Astrocyte of the cerebellum (primary cell): ENCODE data around the gene APRT.

Experiments used
- DNase-seq: peaks from one replicate; pipeline ENCODE4 v3.0.0-alpha.2; 2011; ENCODE audit warnings: low read depth
- H3K4me3 ChIP-seq: 2 replicates; pipeline ENCODE4 v1.5.1; 2011; ENCODE audit warnings: mild to moderate bottlenecking, low read depth, low read length, moderate library complexity
- in situ Hi-C: cut with HindIII; loops from 2 replicates; pipeline ENCODE4 v1.10.0; 2017; ENCODE audit warnings: low sequenced_read_pairs
- TF ChIP-seq, protein P1 (sequence below): IDR thresholded peaks from 2 replicates; pipeline ENCODE4 v1.5.1; 2012; ENCODE audit warnings: low read length, low read depth, moderate library complexity, mild to moderate bottlenecking; ENCODE audit errors: missing control alignments

The APRT gene

DNA sequence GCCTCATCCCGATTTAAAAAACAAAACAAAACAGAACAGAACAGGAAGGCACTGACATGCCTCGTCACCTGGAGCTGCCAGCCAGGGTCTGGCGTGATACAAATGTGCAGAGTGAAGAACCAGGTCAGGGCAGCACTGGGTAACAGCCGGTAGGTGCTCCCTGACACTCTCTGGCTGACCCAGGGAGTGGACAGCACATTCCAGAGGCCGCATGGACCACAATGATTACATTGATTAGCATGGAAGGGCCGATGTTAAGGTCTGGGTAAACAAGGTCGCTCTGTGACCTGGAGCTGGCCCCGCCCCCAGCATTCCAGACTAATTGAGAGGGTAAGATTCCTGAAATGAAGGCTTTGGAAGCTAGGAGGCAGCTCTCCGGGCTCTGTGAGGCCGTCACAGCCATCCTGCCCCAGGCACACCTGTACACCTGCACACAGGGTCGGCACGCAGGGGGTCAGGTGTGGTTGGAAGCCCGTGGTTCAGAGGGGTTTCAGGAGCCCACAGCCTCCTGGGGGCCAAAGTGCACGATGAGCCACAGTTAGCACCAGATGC, 48.1 kb downstream of the APRT start:
- DNase-seq = no peak
- in situ Hi-C loops = loop anchor here (25.0 kb wide), 1 partner anchor 99 kb away; the partner anchor contains the start of genes GALNS, PABPN1L and TRAPPC2L
- H3K4me3 ChIP-seq = no peak overlapping the region
- TF ChIP-seq, protein P1, sequence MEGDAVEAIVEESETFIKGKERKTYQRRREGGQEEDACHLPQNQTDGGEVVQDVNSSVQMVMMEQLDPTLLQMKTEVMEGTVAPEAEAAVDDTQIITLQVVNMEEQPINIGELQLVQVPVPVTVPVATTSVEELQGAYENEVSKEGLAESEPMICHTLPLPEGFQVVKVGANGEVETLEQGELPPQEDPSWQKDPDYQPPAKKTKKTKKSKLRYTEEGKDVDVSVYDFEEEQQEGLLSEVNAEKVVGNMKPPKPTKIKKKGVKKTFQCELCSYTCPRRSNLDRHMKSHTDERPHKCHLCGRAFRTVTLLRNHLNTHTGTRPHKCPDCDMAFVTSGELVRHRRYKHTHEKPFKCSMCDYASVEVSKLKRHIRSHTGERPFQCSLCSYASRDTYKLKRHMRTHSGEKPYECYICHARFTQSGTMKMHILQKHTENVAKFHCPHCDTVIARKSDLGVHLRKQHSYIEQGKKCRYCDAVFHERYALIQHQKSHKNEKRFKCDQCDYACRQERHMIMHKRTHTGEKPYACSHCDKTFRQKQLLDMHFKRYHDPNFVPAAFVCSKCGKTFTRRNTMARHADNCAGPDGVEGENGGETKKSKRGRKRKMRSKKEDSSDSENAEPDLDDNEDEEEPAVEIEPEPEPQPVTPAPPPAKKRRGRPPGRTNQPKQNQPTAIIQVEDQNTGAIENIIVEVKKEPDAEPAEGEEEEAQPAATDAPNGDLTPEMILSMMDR = no peak

- H3K4me3 ChIP-seq = no peak overlapping the region
- in situ Hi-C loops = loop anchor here (25.0 kb wide), 1 partner anchor 99 kb away; the partner anchor contains the start of genes GALNS, PABPN1L and TRAPPC2L
- no peak for DNase-seq
- TF ChIP-seq, protein P1 = no peak
Observed at GRCh38 chr16:88762941-88763340, 48.8 kb downstream of the APRT start.

DNA sequence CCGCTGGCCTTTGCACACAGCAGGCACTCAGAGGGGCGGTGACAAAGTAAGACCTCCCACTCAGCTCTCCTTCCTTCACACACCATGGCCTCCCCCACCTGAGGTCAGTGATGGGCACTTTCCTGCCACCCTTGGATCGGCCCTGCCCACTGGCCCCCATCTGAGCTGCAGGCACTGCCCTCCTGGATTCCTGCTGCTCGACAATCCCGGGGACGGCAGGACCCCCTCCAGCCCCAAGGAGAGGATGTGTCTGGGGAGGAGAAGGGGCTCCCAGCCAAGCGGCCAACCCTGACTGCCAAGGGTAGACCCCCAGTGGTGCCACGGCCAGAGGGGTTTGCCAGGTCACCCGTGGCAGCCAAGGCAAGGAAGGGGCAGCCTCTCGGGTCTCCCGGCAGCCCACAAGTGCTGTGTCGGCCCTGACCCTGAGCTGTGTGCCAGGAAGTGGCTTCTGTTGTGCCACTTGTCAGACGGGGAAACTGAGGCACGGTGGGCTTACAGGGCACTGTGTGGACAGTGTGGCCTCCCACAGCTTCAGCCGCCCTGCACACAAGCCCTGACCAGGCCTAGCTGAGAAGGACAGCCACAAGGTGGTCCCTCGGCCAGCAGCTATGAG, 49.4 kb downstream of the APRT start:
- no peak for DNase-seq
- no peak overlapping the region for H3K4me3 ChIP-seq
- in situ Hi-C loops = loop anchor here (25.0 kb wide), 1 partner anchor 100 kb away; the partner anchor contains the start of genes GALNS, PABPN1L and TRAPPC2L
- TF ChIP-seq, protein P1 = no peak

DNA sequence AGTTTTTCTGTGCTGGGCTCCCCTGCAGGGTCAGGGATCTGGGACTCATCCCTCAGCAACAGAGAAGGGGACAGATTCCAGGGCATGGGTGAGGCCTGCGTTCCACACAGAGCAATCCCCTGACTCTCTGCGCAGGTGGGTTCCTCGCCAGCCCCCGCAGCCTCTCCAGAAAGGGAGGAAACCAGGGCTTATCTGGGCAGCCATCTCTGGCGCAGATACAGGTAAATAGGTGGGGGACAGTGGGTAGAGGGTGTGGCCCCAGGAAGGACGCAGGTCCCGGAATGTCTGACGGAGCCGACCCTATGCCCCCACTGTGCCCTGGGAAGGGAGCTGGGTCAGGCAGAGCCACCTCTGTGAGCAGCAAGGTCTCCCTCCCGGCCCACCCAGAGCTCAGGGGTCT, 49.9 kb downstream of the APRT start:
- TF ChIP-seq, protein P1 = no peak
- in situ Hi-C loops = loop anchor here (25.0 kb wide), 1 partner anchor 100 kb away; the partner anchor contains the start of genes GALNS, PABPN1L and TRAPPC2L
- H3K4me3 ChIP-seq = no peak overlapping the region

DNA sequence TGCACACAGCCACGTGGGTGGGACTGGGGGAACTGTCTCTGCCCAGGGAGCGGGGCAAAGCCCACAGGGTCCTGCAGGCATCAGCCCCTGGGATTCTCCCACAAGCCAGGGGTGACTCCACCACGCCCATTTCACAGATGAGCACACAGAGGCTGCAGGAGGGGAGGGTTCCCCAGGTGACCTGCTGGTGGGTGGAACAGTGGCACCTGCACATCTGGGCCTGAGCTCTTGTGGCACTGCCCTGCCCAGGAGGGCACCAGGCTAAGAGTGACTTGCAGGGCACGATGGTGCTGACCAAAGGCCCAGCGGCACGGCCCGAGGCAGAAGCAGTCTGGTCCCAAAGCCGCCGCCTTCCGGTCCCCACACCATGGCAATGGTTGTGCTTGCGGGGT, 50.6 kb downstream of the APRT start:
- DNase-seq = no peak
- in situ Hi-C loops = loop anchor here (25.0 kb wide), 1 partner anchor 101 kb away; the partner anchor contains the start of genes GALNS, PABPN1L and TRAPPC2L
- TF ChIP-seq, protein P1 = no peak
- no peak overlapping the region for H3K4me3 ChIP-seq

More for the DNA sequence above, 49.9 kb downstream of the APRT start:
- no peak for DNase-seq

DNA sequence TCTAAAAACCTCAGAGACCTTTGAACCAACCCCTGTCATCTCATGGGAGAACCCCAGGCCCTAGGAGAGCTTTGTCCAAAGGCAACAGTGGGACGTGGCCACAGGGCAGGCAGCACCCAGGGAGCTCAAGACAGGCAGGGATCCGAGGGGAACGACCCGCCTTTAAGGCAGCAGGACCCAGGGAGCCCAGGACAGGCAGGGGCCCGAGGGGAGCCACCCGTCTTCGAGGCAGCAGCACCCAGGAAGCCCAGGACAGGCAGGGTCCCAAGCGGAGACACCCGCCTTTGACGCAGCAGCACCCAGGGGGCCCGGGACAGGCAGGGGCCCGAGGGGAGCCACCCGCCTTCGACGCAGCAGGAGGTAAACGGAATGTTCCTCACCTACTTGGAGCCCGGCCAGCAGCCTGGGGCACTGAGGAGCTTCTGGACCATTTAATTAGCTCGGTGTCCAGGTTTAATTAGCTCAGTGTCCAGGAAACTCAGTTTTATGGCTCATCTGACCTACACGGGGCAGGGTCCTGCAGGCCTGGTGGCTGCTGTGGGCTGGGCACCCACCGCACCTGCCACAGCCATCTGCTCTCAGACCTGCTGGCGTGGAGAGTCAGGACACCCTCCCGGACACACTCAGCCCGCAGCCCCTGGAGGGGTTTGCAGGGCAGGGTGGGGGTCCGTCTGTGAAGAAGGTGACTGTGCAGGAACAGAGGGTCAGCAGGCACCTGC, 51.1 kb downstream of the APRT start:
- no peak for DNase-seq
- TF ChIP-seq, protein P1 = no peak
- no peak overlapping the region for H3K4me3 ChIP-seq
- in situ Hi-C loops = loop anchor here (25.0 kb wide), 1 partner anchor 102 kb away; the partner anchor contains the start of genes GALNS, PABPN1L and TRAPPC2L
